ENCODE measurements around the gene IFRD1. TPM values are rescaled to one million over a fixed set of nuclear protein-coding genes. Genes with fewer than 3 reads are reported as not detected.

IFRD1 gene
- total RNA-seq, 1 experiment from 2014 or later = 73.4 TPM

DNA sequence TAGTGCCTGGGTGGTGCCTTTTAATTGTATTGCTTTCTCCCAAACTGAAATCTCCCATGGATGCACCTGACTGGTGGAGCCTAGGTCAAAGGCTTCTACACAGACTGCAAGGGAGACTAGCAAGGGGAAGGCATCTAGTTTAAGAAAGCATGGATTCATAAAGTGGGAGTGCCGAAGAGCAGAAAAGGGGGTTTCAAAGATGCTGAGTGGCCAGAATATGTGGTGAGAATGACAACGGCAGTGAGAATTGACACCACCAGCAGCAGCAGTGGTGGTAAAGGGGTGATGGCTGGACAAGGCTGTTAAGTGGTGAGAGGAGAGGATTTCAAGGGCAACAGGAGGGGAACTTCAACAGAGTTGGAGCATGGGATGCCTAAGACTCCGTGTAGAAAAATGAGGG lies 67.2 kb downstream of the IFRD1 start:
- POLR2A ChIA-PET (ENCODE audit: unreplicated experiment) = no interaction called here
- Histone ChIP-seq H3K9me2 (replicated peaks; ENCODE audit: low read length) (no peaks in the 10 kb centered on the region), H3K27me3 (ENCODE audit: low read length) (peaks cover 55% of the 10 kb centered on the region), H3K79me2 (ENCODE audit: low read length) (no peaks in the 10 kb centered on the region), H3K36me3 (ENCODE audit: low read depth, low read length) (no peaks in the 10 kb centered on the region), H2AFZ (ENCODE audit: low read length) (no peak overlapping the region), H3K9me3 (ENCODE audit: low read length) (no peaks in the 10 kb centered on the region), H3K27ac (ENCODE audit: low read length) (no peak overlapping the region), H3K4me3 (ENCODE audit: low read length) (no peak overlapping the region), H4K20me1 (ENCODE audit: low read length) (no peaks in the 10 kb centered on the region), H3K4me1 (ENCODE audit: insufficient read depth, low read length) (no peaks in the 10 kb centered on the region), H3F3A (ENCODE audit: low read length, unreplicated experiment) (no peaks in the 10 kb centered on the region), H3K4me2 (ENCODE audit: low read length) (no peak overlapping the region), H3K9ac (ENCODE audit: low read length) (no peak overlapping the region)
- ATAC-seq (no peak), DNase-seq (no peak)
- intact Hi-C loops (cut with micrococcal nuclease) = no loop called here
- TF ChIP-seq EZH2 (IDR thresholded peaks at IDR 0.05; ENCODE audit: low read length, unreplicated experiment) (no peak), EZH2phosphoT487 (IDR thresholded peaks at IDR 0.05; ENCODE audit: borderline replicate concordance, low read length) (no peak)
- TF ChIP-seq, protein P1, sequence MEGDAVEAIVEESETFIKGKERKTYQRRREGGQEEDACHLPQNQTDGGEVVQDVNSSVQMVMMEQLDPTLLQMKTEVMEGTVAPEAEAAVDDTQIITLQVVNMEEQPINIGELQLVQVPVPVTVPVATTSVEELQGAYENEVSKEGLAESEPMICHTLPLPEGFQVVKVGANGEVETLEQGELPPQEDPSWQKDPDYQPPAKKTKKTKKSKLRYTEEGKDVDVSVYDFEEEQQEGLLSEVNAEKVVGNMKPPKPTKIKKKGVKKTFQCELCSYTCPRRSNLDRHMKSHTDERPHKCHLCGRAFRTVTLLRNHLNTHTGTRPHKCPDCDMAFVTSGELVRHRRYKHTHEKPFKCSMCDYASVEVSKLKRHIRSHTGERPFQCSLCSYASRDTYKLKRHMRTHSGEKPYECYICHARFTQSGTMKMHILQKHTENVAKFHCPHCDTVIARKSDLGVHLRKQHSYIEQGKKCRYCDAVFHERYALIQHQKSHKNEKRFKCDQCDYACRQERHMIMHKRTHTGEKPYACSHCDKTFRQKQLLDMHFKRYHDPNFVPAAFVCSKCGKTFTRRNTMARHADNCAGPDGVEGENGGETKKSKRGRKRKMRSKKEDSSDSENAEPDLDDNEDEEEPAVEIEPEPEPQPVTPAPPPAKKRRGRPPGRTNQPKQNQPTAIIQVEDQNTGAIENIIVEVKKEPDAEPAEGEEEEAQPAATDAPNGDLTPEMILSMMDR (conservative IDR thresholded peaks at IDR 0.05; ENCODE audit: low read depth, low read length) = no peak
- CTCF ChIA-PET = no interaction called here
- no TSS peak for BruUV-seq (replicated peaks)

GRCh38 chr7:112520787-112521186 lies 70.5 kb downstream of the IFRD1 start:
- Histone ChIP-seq H3F3A (ENCODE audit: low read length, unreplicated experiment) (no peaks in the 10 kb centered on the region), H3K9me2 (replicated peaks; ENCODE audit: low read length) (no peaks in the 10 kb centered on the region), H3K79me2 (ENCODE audit: low read length) (no peaks in the 10 kb centered on the region), H3K9me3 (ENCODE audit: low read length) (no peaks in the 10 kb centered on the region), H3K4me2 (ENCODE audit: low read length) (no peak overlapping the region), H3K27ac (ENCODE audit: low read length) (no peak overlapping the region), H3K9ac (ENCODE audit: low read length) (no peak overlapping the region), H4K20me1 (ENCODE audit: low read length) (no peaks in the 10 kb centered on the region), H2AFZ (ENCODE audit: low read length) (no peak overlapping the region), H3K4me3 (ENCODE audit: low read length) (no peak overlapping the region), H3K4me1 (ENCODE audit: insufficient read depth, low read length) (no peaks in the 10 kb centered on the region), H3K36me3 (ENCODE audit: low read depth, low read length) (no peaks in the 10 kb centered on the region), H3K27me3 (ENCODE audit: low read length) (peaks cover 71% of the 10 kb centered on the region)
- ChIA-PET CTCF (no interaction called here), POLR2A (ENCODE audit: unreplicated experiment) (no interaction called here)
- DNase-seq = no peak
- BruUV-seq (replicated peaks) = no TSS peak
- ATAC-seq = no peak
- intact Hi-C loops (cut with micrococcal nuclease) = no loop called here
- no peak for TF ChIP-seq EZH2 (IDR thresholded peaks at IDR 0.05; ENCODE audit: low read length, unreplicated experiment)
- no peak for TF ChIP-seq EZH2phosphoT487 (IDR thresholded peaks at IDR 0.05; ENCODE audit: borderline replicate concordance, low read length)
- TF ChIP-seq, protein P1 (conservative IDR thresholded peaks at IDR 0.05; ENCODE audit: low read depth, low read length) = no peak

- no peaks in the 10 kb centered on the region for H3K36me3 ChIP-seq (ENCODE audit: low read depth, low read length)
- BruUV-seq (replicated peaks) = no TSS peak
- TF ChIP-seq EZH2 (IDR thresholded peaks at IDR 0.05; ENCODE audit: low read length, unreplicated experiment) = no peak
- TF ChIP-seq EZH2phosphoT487 (IDR thresholded peaks at IDR 0.05; ENCODE audit: borderline replicate concordance, low read length) = no peak
- TF ChIP-seq, protein P1 (conservative IDR thresholded peaks at IDR 0.05; ENCODE audit: low read depth, low read length) = no peak
- ATAC-seq (no peak), DNase-seq (no peak)
- no peaks in the 10 kb centered on the region for H3F3A ChIP-seq (ENCODE audit: low read length, unreplicated experiment)
- no peaks in the 10 kb centered on the region for H3K79me2 ChIP-seq (ENCODE audit: low read length)
- H2AFZ ChIP-seq (ENCODE audit: low read length) = no peak overlapping the region
- no peaks in the 10 kb centered on the region for H4K20me1 ChIP-seq (ENCODE audit: low read length)
- intact Hi-C loops (cut with micrococcal nuclease) = no loop called here
- H3K4me1 ChIP-seq (ENCODE audit: insufficient read depth, low read length) = no peaks in the 10 kb centered on the region
- no peaks in the 10 kb centered on the region for H3K9me3 ChIP-seq (ENCODE audit: low read length)
- H3K4me2 ChIP-seq (ENCODE audit: low read length) = no peak overlapping the region
- CTCF ChIA-PET = no interaction called here
- no peak overlapping the region for H3K27ac ChIP-seq (ENCODE audit: low read length)
- H3K27me3 ChIP-seq (ENCODE audit: low read length) = peaks cover 81% of the 10 kb centered on the region
- no peaks in the 10 kb centered on the region for H3K9me2 ChIP-seq (replicated peaks; ENCODE audit: low read length)
- no peak overlapping the region for H3K4me3 ChIP-seq (ENCODE audit: low read length)
- no peak overlapping the region for H3K9ac ChIP-seq (ENCODE audit: low read length)
- POLR2A ChIA-PET (ENCODE audit: unreplicated experiment) = no interaction called here
These were observed 71.7 kb downstream of the IFRD1 start for GRCh38 chr7:112521942-112522341.

Measured in PC-3 (cell line).